Stomach (tissue), 9 donors: ENCODE results near the gene PRM2. TPM values are rescaled to one million over a fixed set of nuclear protein-coding genes. Genes with fewer than 3 reads are reported as not detected.

Experiments used
- DNase-seq, 2 donors: peaks; one replicate each; pipeline versions ENCODE4 v3.0.0 to v3.0.0-alpha.2; 2013 to 2019
- H3K27ac ChIP-seq, 5 donors: fragments of 200-600 bp in 4 of 5; sonication (generic) in 4 of 5; one replicate each; pipeline ENCODE4 v1.5.1; 2013 to 2019; ENCODE audit warnings: mild to moderate bottlenecking in 1 of 5, moderate library complexity in 1 of 5
- H3K27me3 ChIP-seq, 3 donors: fragments of 200-600 bp; sonication (generic); one replicate each; pipeline ENCODE4 v1.5.1; 2017 to 2019; ENCODE audit warnings: mixed run types in 1 of 3
- H3K36me3 ChIP-seq, 4 donors: fragments of 200-600 bp; sonication (generic); 1 replicate in 3 of 4; 2 replicates in 1 of 4; pipeline ENCODE4 v1.5.1; 2016 to 2019
- H3K4me1 ChIP-seq, 4 donors: fragments of 200-600 bp; sonication (generic); one replicate each; pipeline ENCODE4 v1.5.1; 2016 to 2019
- H3K4me3 ChIP-seq, 4 donors: fragments of 200-600 bp; sonication (generic) in 3 of 4; one replicate each; pipeline ENCODE4 v1.5.1; 2016 to 2019; ENCODE audit warnings: mild to moderate bottlenecking in 1 of 4
- H3K9me3 ChIP-seq, 4 donors: fragments of 200-600 bp; sonication (generic); one replicate each; pipeline ENCODE4 v1.5.1; 2016 to 2019
- CTCF ChIP-seq, 7 experiments: fragments of 450-650 bp in 4 of 7; fragments of 200-600 bp in 3 of 7; sonication (generic) in 3 of 7; IDR thresholded peaks; one replicate each; pipeline ENCODE4 v1.5.1; 2016 to 2019; ENCODE audit warnings: antibody characterized with exemption in 7 of 7, control low read depth in 2 of 7, mild to moderate bottlenecking in 1 of 7
- EP300 ChIP-seq: sonication (generic); formaldehyde crosslinking; IDR thresholded peaks from one replicate; pipeline ENCODE4 v1.6.1; 2017; ENCODE audit warnings: antibody characterized with exemption
- POLR2A ChIP-seq, 4 donors: fragments of 450-650 bp; IDR thresholded peaks; one replicate each; pipeline ENCODE4 v1.6.1; 2016; ENCODE audit warnings: antibody characterized with exemption in 4 of 4, control low read depth in 2 of 4, mild to moderate bottlenecking in 1 of 4, moderate library complexity in 1 of 4
- POLR2AphosphoS5 ChIP-seq, 3 donors: sonication (generic); formaldehyde crosslinking; IDR thresholded peaks; one replicate each; pipeline ENCODE4 v1.6.1; 2016; ENCODE audit warnings: antibody characterized with exemption in 3 of 3
- WGBS, 5 donors: extraction: QIAGEN DNeasy Blood & Tissue Kit in 3 of 5; methylation state at CpG; one replicate each; pipeline versions ENCODE4 v1.1.5 to v1.1.7; 2013 to 2018; 5-methylcytosine and 5-hydroxymethylcytosine counted together
- intact Hi-C: fragments of 100-400 bp; cut with DNase I; formaldehyde crosslinking; loops from one replicate; pipeline ENCODE4 v1.15.1; 2023; ENCODE audit warnings: low total_unique reads
- polyA plus RNA-seq, 3 donors: library from polyadenylated mRNA; stranded (reverse); fragments of 200-250 nt; gene quantifications; one replicate each; pipeline ENCODE4 v1.2.3, GENCODE V29; 2013
- total RNA-seq, 5 donors: library from RNA; depleted of rRNA; stranded (reverse); fragments of >200 nt; gene quantifications; one replicate each; pipeline versions ENCODE4 v1.1.0 to v1.2.3, GENCODE V29; 2014 to 2016
- donor health status: healthy with polysubstance abuse.
- donor health status: Bipolar disorder and iron deficiency.
- donor health status: healthy.

Gene PRM2
- total and polyA plus RNA-seq, 8 donors: not detected

GRCh38 chr16:11283820-11284248, 7.6 kb upstream of the PRM2 start:
- Histone ChIP-seq H3K9me3 (no peaks in the 10 kb centered on the region), H3K36me3 (no peaks in the 10 kb centered on the region), H3K27me3 (no peaks in the 10 kb centered on the region), H3K27ac (no peak overlapping the region), H3K4me1 (peaks cover 12 to 14% (median 13%) of the 10 kb centered on the region in 4 donors), H3K4me3 (no peak overlapping the region)
- WGBS, 5 donors: 71 to 77% (median 72%) methylated on average over 4 of the region's 4 CpGs
- no peak for DNase-seq
- intact Hi-C loops: no loop called here
- no peak for TF ChIP-seq POLR2AphosphoS5 (IDR thresholded peaks at IDR 0.05)
- no peak for TF ChIP-seq CTCF (IDR thresholded peaks at IDR 0.05)
- no peak for TF ChIP-seq POLR2A (IDR thresholded peaks at IDR 0.05)
- TF ChIP-seq EP300: no peak

- TF ChIP-seq POLR2AphosphoS5 (IDR thresholded peaks at IDR 0.05) (no peak), POLR2A (IDR thresholded peaks at IDR 0.05) (no peak), EP300 (no peak), CTCF (IDR thresholded peaks at IDR 0.05) (no peak)
- Histone ChIP-seq H3K4me1 (peaks cover 13 to 15% (median 14%) of the 10 kb centered on the region in 4 donors), H3K27me3 (no peaks in the 10 kb centered on the region), H3K9me3 (no peaks in the 10 kb centered on the region), H3K4me3 (no peak within 1 kb of the TSS), H3K27ac (no peak within 1 kb of the TSS), H3K36me3 (no peaks in the 10 kb centered on the region)
- WGBS, 5 donors: 87 to 93% (median 88%) methylated on average over 23 to 25 of the region's 25 CpGs
- intact Hi-C loops: no loop called here
- DNase-seq: no peak
These were observed 4.6 kb upstream of the PRM2 start, which contains the start of gene PRM1 for GRCh38 chr16:11280616-11281522. PRM1 (minus strand) TSS chr16:11281330; CDS start chr16:11281238, 92 bp downstream.

- H3K36me3 ChIP-seq: no peaks in the 10 kb centered on the region
- no peaks in the 10 kb centered on the region for H3K9me3 ChIP-seq
- peak overlapping the region in 1 of 5 donors; percentile 38 for H3K27ac ChIP-seq
- TF ChIP-seq CTCF (IDR thresholded peaks at IDR 0.05): no peak
- TF ChIP-seq POLR2AphosphoS5 (IDR thresholded peaks at IDR 0.05): no peak
- no peak for TF ChIP-seq EP300
- no peak for TF ChIP-seq POLR2A (IDR thresholded peaks at IDR 0.05)
- no peak for DNase-seq
- no peaks in the 10 kb centered on the region for H3K27me3 ChIP-seq
- intact Hi-C loops: no loop called here
- peaks cover 13 to 15% (median 14%) of the 10 kb centered on the region in 4 donors for H3K4me1 ChIP-seq
- H3K4me3 ChIP-seq: no peak overlapping the region
- 66 to 74% (median 73%) methylated on average over 7 of the region's 7 CpGs for WGBS, 5 donors
These were observed 2.7 kb upstream of the PRM2 start for GRCh38 chr16:11278681-11279628.
